Vagina (tissue), 2 donors: ENCODE results near the gene ZSCAN5A.

Source experiments
- POLR2A ChIP-seq, 2 donors: fragments of 450-650 bp; IDR thresholded peaks; one replicate each; pipeline ENCODE4 v1.6.1; 2017; ENCODE audit warnings: antibody characterized with exemption in 2 of 2, mild to moderate bottlenecking in 2 of 2, moderate library complexity in 2 of 2
- POLR2AphosphoS5 ChIP-seq, 2 donors: sonication (generic); formaldehyde crosslinking; IDR thresholded peaks; one replicate each; pipeline ENCODE4 v1.9.0; 2017; ENCODE audit warnings: antibody characterized with exemption in 2 of 2, mild to moderate bottlenecking in 2 of 2, low read depth in 1 of 2; ENCODE audit not compliant: insufficient read depth in 1 of 2
- TF ChIP-seq, protein P1 (sequence below), 3 experiments: fragments of 450-650 bp in 2 of 3; fragments of 200-600 bp in 1 of 3; sonication (generic) in 1 of 3; IDR thresholded peaks; one replicate each; pipeline ENCODE4 v1.5.1; 2017 to 2019; ENCODE audit warnings: antibody characterized with exemption in 3 of 3, mild to moderate bottlenecking in 2 of 3, moderate library complexity in 2 of 3

DNA sequence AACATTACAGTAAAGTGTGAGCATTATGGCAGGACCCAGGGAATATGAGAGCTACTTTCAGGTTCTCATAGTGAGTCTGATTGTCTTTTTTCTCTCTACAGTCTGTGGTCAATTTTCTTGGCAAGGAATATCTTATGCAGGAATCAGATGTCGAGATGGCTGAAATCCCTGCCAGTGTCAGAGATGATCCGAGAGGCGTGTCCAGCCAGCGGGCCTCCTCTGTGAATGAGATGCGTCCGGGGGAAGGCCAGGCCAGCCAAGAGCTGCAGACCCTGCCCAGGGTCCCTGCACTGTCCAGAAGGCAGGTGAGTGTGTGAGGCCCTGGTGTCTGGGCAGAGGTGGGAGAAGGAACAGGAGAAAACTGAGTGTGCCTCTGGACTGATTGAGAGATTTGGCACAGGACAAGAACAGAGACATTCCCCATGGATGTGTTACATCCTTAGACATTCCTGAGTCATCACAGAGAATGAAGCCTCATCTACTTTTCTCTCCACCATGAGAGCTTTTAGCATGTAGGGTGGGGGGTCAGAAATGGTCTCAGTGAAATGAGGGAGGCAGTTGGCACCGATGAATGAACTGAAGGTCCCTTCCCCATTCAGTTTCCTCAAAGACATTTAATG is 69.4 kb downstream of the ZSCAN5A start:
- TF ChIP-seq POLR2AphosphoS5 (IDR thresholded peaks at IDR 0.05; ENCODE audit: insufficient read depth in 1 of 2, low read depth in 1 of 2) (no peak), POLR2A (IDR thresholded peaks at IDR 0.05) (no peak)
- TF ChIP-seq, protein P1, sequence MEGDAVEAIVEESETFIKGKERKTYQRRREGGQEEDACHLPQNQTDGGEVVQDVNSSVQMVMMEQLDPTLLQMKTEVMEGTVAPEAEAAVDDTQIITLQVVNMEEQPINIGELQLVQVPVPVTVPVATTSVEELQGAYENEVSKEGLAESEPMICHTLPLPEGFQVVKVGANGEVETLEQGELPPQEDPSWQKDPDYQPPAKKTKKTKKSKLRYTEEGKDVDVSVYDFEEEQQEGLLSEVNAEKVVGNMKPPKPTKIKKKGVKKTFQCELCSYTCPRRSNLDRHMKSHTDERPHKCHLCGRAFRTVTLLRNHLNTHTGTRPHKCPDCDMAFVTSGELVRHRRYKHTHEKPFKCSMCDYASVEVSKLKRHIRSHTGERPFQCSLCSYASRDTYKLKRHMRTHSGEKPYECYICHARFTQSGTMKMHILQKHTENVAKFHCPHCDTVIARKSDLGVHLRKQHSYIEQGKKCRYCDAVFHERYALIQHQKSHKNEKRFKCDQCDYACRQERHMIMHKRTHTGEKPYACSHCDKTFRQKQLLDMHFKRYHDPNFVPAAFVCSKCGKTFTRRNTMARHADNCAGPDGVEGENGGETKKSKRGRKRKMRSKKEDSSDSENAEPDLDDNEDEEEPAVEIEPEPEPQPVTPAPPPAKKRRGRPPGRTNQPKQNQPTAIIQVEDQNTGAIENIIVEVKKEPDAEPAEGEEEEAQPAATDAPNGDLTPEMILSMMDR (IDR thresholded peaks at IDR 0.05), result no peak
